GM21717 (cell line): ENCODE data around the gene AP4S1.
"Not testable (repeated sequence)": the region's sequence is repeated elsewhere in the genome, so short reads cannot be mapped to it uniquely, and the experiment has no call there.

ENCODE experiments used
- ATAC-seq: cut with Tn5 transposase; IDR thresholded peaks from one replicate; pipeline ENCODE4 v1.9.1; 2021; ENCODE audit warnings: mild to moderate bottlenecking, moderate library complexity; ENCODE audit not compliant: unreplicated experiment

AP4S1 gene

GRCh38 chr14:31025367-31026076 is at the start of gene AP4S1:
TSS of gene AP4S1 (plus strand) at chr14:31025649. CDS start at chr14:31066197, 40,548 bp downstream.
- no peak for ATAC-seq

- no peak for ATAC-seq
Observed at GRCh38 chr14:30977752-30978151, 47.7 kb upstream of the AP4S1 start.

- ATAC-seq = not testable (repeated sequence)
Observed at GRCh38 chr14:30980106-30980704, 45.2 kb upstream of the AP4S1 start.

- no peak for ATAC-seq
Observed at GRCh38 chr14:30980980-30981379, 44.5 kb upstream of the AP4S1 start.

GRCh38 chr14:30982533-30982932 is 42.9 kb upstream of the AP4S1 start:
- ATAC-seq = no peak

- ATAC-seq = no peak
Observed at GRCh38 chr14:30983858-30984257, 41.6 kb upstream of the AP4S1 start.

- ATAC-seq = no peak
Observed at GRCh38 chr14:30985796-30986195, 39.7 kb upstream of the AP4S1 start.

- no peak for ATAC-seq
Observed at GRCh38 chr14:30988509-30988908, 36.9 kb upstream of the AP4S1 start.

- ATAC-seq = no peak
Observed at GRCh38 chr14:30990770-30991169, 34.7 kb upstream of the AP4S1 start.

GRCh38 chr14:30991408-30991807 is 34.0 kb upstream of the AP4S1 start:
- no peak for ATAC-seq

GRCh38 chr14:30993071-30993470 is 32.4 kb upstream of the AP4S1 start:
- ATAC-seq = no peak

- peak; percentile 52 for ATAC-seq
Observed at GRCh38 chr14:30994681-30995620, 30.5 kb upstream of the AP4S1 start.

- ATAC-seq = no peak
Observed at GRCh38 chr14:30995689-30996088, 29.8 kb upstream of the AP4S1 start.

- ATAC-seq = no peak
Observed at GRCh38 chr14:30996892-30997659, 28.4 kb upstream of the AP4S1 start.

- ATAC-seq = no peak
Observed at GRCh38 chr14:30998100-30998706, 27.2 kb upstream of the AP4S1 start.

- no peak for ATAC-seq
Observed at GRCh38 chr14:30999038-30999773, 26.2 kb upstream of the AP4S1 start.

GRCh38 chr14:31000629-31001338 is 24.7 kb upstream of the AP4S1 start:
- ATAC-seq = no peak

- ATAC-seq = no peak
Observed at GRCh38 chr14:31001339-31001658, 24.1 kb upstream of the AP4S1 start.

- ATAC-seq = no peak
Observed at GRCh38 chr14:31003284-31003683, 22.2 kb upstream of the AP4S1 start.
